SIG-M5 treated with dmso at 0.1 percent for 504 hours (cell line): Measurements from ENCODE around the gene IRF2BP1.
"Not testable (repeated sequence)": the region's sequence is repeated elsewhere in the genome, so short reads cannot be mapped to it uniquely, and the experiment has no call there.

Experiments used
- DNase-seq: peaks from one replicate; lab custom pipeline; 2025; ENCODE audit not compliant: unreplicated experiment; lab: John Stamatoyannopoulos, UW

The IRF2BP1 gene

DNA sequence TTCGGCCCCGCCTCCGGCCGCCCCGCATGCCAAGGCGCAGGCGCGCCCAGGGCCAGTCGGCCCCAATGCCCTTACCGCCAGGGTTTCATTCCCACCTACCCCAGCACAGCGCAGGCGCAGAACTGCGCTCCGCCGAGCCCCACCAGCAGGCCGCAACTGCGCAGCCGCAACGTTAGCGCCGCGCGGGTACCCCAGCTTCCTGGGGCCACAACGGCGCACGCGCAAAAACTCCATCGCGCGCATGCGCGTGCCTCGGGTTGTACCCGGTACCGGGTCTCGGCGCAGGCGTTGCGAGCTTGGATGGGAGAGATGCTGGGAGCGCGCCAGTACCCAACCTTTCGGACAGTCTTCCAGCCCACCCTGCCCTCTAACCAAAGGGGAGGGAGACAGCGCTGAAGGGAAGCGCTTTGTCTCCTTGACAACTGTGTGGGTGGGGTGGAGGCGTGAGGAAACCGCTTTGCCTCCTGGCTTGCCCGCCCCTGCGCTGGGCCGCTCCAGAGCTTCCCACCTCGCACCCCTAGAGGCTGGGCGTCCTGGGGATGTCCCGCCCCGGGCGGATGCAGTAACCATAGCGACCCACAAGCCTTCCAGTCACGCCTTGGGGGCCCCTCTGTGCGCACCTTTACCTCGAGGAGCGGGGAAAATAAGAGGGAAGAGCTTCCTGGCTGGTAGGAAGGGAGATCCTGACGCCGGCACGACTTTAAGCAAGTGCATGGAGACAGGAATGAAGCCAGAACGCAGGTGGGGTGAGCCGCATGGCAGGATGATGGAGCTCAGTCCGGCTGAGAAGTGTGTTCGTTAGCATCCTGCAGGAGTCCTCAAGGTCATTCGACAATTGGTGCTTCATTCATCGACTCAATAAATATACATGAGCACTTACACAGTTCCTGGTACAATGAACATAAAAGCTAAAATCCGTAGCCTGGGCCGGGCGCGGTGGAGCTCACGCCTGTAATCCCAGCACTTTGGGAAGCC lies 17.0 kb upstream of the IRF2BP1 start:
- peak; percentile 89 for DNase-seq

DNA sequence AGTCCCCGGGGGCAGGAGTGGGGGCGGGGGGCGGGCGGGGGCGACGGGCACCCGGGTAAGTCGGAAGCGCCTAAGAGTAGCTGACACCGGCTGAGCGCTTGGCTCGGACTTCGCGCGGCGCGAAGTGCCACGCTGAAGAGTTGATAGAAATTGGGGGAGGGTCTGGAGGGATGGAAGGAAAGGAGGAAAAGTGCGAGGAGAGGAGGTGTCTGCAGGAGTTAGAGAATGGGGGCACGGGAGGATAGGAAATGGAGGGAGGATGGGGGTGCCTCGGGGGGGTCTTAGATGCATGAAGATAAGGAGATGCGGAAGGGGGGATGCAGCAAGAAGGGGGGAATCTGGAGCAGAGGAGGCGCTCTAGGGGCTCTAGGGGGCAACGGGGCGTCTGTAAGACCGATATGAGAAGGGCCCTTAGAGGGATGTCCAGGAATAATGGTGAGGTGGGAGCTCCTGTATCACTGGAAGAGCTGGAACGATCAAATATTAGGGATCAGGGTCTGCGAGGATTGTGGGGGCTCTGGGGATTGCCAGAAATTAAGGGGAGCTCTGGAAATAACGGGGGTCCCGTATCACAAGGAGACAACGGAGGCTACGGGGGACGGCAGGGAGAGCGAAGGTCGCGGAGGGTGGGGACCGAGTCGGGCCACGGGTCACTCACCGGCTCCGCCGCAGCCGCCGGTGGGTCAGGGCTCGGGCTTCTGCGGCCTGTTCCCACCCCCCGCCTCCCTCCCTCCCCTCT lies 16.1 kb upstream of the IRF2BP1 start, which contains the start of gene MYPOP:
MYPOP (minus strand) TSS at position 702 of the 739 bp plus-strand sequence. CDS start 840 bp downstream, outside the sequence.
- DNase-seq: no peak

DNA sequence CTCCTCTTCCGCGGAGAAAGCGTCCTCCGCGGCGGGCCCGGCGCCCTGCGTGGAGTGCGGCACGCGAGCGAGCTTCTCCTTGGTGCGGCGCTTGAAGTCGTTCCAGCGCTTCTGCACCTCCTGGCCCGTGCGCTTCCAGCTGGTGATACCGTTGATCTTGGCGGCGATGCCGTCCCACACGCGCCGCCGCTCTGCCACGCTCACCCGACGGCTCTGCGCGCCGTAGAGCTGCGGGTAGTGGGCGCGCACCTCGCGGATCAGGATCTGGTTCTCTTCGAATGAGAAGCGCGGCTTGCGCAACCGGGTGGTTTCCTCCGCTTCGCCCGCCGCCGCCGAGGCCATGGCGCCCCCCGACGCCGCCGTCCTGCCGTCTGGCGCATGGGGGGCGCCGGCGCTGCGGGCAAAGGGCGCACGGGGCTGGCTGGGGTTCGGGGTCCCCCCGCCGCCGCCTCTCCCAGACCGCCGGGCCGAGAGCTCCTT lies 15.5 kb upstream of the IRF2BP1 start:
- DNase-seq: peak; percentile 59

GRCh38 chr19:45900738-45901431 lies 14.9 kb upstream of the IRF2BP1 start:
- DNase-seq: no peak

GRCh38 chr19:45899919-45900589 lies 14.1 kb upstream of the IRF2BP1 start:
- no peak for DNase-seq

- no peak for DNase-seq
Observed at GRCh38 chr19:45899253-45899652, 13.3 kb upstream of the IRF2BP1 start.

- DNase-seq: no peak
Observed at GRCh38 chr19:45897261-45897812, 11.4 kb upstream of the IRF2BP1 start.

DNA sequence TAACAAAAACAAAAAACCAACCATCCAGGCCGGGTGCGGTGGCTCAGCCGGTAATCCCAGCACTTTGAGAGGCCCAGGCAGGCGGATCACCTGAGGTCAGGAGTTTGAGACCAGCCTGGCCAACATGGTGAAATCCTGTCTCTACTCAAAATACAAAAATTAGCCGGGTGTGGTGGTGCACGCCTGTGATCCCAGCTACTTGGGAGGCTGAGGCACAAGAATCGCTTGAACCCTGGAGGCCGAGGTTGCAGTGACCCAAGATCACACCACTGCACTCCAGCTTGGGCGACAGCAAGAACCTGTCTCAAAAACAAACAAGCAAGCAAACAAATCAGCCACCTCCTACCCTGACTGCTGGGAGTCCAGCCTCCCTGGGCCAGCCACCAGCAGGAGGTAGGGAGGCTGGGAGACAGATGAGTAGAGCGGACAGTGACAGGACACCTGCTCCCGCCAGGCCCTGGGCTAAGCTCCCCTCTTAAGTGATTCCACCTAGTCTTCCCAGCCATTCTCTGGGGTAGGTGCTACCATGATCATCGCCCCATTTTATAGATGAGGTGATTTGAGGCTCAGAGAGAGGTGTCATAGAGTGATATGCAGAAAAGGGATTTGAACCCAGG lies 10.2 kb upstream of the IRF2BP1 start:
- not testable (repeated sequence) for DNase-seq

GRCh38 chr19:45895519-45895972 lies 9.6 kb upstream of the IRF2BP1 start:
- no peak for DNase-seq

DNA sequence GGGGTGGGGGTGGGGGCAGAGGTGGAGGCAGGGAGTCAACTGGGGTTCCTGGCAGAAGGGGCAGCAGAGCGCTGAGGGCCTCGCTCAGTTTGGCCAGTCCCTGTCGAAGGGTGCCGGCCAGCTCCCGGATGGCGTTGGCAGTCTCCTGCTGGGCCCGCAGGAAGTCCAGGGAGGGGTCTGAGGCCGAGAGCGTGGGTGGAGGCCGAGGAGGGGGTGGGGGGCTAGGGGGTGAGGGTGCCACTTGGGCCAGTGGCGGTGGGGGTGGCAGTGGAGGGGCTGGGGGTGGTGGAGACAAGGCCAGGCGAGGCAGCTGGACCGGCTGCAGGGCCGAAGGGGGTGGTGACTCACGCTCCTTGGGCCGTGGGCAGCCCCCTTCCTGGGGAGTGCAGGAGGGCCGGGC lies 4.9 kb upstream of the IRF2BP1 start:
- no peak for DNase-seq

DNA sequence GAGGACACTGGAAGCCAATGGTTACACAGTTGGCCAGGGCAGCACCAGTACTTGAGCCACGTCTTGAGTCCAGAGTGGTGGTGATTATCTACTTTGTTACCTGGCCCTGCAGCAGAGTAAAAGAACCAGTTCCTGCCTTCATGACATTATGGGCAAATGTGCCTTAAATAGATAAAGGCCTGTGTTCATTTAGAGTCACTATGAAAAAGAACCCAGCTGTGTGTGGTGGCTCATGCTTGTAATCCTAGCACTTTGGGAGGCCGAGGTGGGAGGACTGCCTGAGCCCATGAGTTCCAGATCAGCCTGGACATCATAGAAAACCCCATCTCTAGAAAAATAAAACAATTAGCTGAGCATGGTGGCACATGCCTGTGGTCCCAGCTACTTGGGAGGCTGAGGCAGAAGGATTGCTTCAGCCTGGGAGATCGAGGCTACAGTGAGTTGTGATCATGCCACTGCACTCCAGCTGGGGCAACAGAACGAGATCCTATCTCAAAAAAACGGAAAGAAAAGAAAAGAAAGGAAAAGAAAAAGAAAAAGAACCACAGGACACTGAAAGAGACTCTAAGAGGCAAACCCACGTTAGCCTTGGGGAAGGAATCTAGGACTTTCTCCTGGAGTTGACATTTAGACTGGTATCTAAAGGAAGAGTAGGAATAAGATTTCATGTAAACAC lies 3.4 kb upstream of the IRF2BP1 start:
- DNase-seq: no peak

GRCh38 chr19:45887200-45887710 lies 1.3 kb upstream of the IRF2BP1 start:
- no peak for DNase-seq

DNA sequence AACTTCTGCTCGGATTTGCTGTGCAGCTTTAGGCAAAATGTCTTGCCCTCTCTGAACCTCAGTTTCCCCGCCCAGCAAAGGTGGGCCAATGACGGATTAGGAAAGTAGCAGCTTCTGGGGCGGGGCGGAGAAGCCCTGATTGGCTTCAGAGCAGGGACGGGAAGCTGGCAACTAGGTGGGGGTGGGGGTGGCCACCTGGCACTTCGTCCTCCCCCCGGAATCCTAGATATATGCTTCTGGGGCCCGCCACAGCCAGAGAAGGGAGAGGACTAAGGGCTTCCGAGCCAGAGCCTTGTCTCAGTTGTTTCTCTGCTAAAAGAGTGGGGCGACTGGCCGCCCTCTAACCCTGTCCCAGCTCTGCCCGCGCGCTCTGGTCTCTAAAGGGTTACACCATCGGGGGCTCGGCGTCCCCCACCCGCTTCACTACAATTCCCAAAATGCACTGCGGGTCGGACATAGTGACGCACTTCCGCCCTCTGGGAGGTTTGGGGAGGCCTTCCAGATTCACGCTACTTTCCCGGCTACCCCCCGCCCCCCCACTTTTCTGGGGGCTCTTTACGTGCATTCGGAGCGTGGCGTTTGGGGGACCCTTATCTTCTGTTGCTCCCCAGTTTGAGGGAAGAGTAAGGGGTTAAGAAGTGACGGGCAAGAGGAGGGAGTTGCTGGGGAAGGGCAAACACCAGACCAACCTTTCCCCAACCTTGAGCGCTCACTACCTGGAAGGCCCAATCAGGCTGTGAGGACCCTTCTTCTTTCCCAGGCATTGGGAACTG lies 672 bp upstream of the IRF2BP1 start:
- DNase-seq: peak; percentile 88

DNA sequence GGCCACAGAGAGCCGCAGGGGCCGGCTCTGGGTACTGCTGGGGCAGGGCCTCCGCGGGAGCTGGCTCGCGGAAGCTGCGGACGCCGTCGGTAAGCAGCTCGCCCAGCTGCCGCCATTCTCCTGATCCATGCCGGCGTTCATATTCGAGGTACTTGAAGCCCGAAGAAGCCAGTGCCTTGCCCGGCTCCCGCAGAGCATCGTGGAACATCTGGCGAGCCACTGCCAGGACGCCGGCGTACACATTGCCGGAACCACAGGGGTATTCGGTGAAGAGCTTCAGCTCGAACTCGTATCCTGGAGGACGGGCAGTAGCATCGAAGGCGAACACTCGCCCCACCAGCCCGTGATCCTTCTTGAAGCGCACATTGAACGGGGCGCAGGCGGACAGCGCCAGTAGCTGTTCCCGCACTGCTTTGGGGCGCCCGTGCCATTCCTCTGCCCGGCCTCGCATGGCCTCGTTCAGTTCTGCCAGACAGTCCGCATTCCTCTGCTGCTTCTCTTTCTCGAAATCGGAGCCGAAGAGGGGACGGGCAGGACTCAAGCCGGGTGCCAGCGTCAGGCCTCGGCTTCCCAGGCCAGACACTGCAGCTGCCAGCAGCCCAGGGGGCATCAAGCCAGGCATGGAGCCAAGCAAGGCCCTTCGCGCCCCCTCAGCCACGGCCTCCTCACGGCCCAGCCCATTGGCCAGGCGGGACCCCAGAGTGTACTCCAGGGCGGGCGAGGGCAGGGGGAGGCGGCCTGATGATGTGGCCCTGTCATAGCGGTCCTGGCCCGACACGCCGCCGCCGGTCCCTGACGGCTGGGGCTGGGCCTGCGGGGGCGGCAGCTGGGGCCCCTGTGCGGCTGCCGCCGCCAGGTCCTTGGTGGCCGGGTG lies 1.0 kb downstream of the IRF2BP1 start:
- no peak for DNase-seq

GRCh38 chr19:45883881-45884681 lies 1.9 kb downstream of the IRF2BP1 start:
- DNase-seq: no peak

DNA sequence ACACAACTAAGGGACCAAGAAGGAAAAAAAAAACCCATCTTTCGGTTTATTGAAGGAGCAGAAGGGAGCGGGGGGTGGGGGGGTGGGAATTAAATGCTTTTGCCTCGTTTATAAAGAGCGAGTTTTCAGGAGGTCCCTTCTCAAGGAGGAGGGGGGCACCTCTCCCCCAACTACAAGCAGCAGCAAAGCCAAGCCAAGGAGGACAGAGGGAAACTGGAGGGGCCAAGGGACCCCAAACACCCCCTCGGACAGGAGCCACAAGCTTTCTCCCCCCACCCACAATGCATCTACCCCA lies 2.4 kb downstream of the IRF2BP1 start:
- DNase-seq: no peak
